Pancreas (tissue), 10 donors: Measurements from ENCODE around the gene ZSCAN16. TPM values are rescaled to one million over a fixed set of nuclear protein-coding genes. Genes with fewer than 3 reads are reported as not detected.

Source experiments
- ATAC-seq, 4 donors: fragments of 200-7000 bp; cut with Tn5 transposase; one replicate each; pipeline versions ENCODE4 v1.8.0 to v1.9.1; 2020; ENCODE audit warnings: mild to moderate bottlenecking in 4 of 4, moderate library complexity in 4 of 4
- DNase-seq, 6 donors: peaks; one replicate each; pipeline ENCODE4 v3.0.0-alpha.2; 2020
- FAIRE-seq: peaks from 2 replicates; lab custom pipeline; 2012; peaks lifted over from hg19 to GRCh38; lab: Jason Lieb, UNC
- H3K27ac ChIP-seq, 4 donors: fragments of 200-600 bp; sonication (generic); 1 replicate in 3 of 4; 2 replicates in 1 of 4; pipeline versions ENCODE4 v1.5.0 to v1.8.0; 2020
- H3K27me3 ChIP-seq, 4 donors: fragments of 200-600 bp; one replicate each; pipeline ENCODE4 v1.8.0; 2021
- H3K36me3 ChIP-seq, 3 donors: fragments of 200-600 bp; sonication (generic) in 1 of 3; one replicate each; pipeline versions ENCODE4 v1.5.0 to v1.8.0; 2020 to 2021
- H3K4me1 ChIP-seq, 3 donors: fragments of 200-600 bp; one replicate each; pipeline ENCODE4 v1.8.0; 2021
- H3K4me3 ChIP-seq, 4 donors: fragments of 200-600 bp; sonication (generic) in 2 of 4; one replicate each; pipeline versions ENCODE4 v1.5.0 to v1.8.0; 2020 to 2021
- H3K9me3 ChIP-seq, 4 donors: fragments of 200-600 bp; one replicate each; pipeline ENCODE4 v1.8.0; 2021
- WGBS, 2 donors: extraction: QIAGEN DNeasy Blood & Tissue Kit; methylation state at CpG; one replicate each; pipeline ENCODE4 v1.1.7; 2013; 5-methylcytosine and 5-hydroxymethylcytosine counted together
- intact Hi-C, 3 donors: fragments of 100-400 bp; cut with DNase I; formaldehyde crosslinking; loops; one replicate each; pipeline versions ENCODE4 v1.11.1 to v1.14.2; 2022
- polyA plus RNA-seq, 2 donors: library from polyadenylated mRNA; stranded (reverse); fragments of 200-250 nt; gene quantifications; one replicate each; pipeline ENCODE4 v1.2.3, GENCODE V29; 2013
- total RNA-seq, 6 donors: library from RNA; stranded (reverse); fragmentation: NEBNext Ultra II Directional in 4 of 6; extraction: Animal tissue kit (Norgen Biotek cat#: 25700) in 4 of 6; gene quantifications; one replicate each; pipeline versions ENCODE4 v1.2.1 to v1.2.4, GENCODE V29; 2021 to 2023
- TF ChIP-seq, protein P1 (sequence below), 4 donors: fragments of 200-600 bp; sonication (generic) in 3 of 4; IDR thresholded peaks; one replicate each; pipeline versions ENCODE4 v1.5.0 to v1.8.0; 2021; ENCODE audit warnings: antibody characterized with exemption in 4 of 4
- donor health status: healthy with polysubstance abuse.
- donor health status: DM: no; HTN: no; CAD: no; lungs with moderate emphysema.
- donor health status: DM: no; HTN: no; CAD: no.
- donor health status: control.
- donor health status: control.
- donor health status: Bipolar disorder and iron deficiency.
- donor health status: DM: yes; HTN: yes; CAD: no.
- donor health status: DM: no; HTN: no; CAD: no.
- donor health status: DM: no; HTN: no; CAD: no.
- donor health status: DM: yes; HTN: yes; CAD: no.

ZSCAN16 gene
- total and polyA plus RNA-seq, 8 donors = 1.6 to 5.0 (median 2.9) TPM

DNA sequence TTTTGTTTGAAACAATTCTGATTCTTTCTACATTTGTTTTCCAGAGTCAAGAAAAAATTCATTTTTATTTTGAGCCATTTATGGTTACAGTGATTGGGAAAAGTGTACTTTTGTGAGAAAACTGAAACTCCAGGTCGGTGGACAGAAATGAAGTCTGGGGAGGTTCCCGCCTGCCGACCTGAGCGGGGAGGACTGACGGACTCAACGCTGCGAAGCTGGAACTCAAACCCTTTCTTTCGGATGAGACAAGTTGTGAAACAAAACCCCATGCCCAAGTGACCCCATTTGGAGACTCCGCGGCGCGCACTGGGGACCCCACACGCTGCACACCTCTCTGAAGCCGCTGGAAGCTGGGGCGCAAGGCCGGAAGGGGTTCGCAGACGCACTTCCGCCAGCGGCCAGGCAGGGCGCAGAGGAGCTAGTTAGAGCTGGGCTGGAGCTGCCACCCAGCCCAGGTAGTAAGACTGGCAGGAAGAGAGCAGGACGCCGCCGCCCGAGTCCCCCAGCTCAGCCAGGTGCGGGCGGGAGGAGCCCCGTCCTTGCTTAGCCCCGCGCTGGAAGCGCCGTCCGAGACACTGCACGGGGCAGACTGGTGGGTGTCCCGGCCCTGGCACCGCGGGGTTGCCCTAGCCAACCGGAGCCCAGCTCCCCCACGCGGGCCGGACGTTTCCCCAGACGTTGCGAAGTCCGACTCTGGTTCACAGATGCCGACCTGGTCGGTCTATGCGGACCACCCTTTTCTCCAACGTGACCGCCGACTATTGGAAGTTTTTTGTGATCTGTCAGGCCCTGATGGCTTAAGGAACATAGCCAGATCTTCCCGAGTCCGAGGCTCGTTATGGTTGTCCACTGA is 19.8 kb upstream of the ZSCAN16 start:
- no peaks in the 10 kb centered on the region for H3K36me3 ChIP-seq
- FAIRE-seq (no peak), DNase-seq (peak; percentile 77 to 95 (median 84)), ATAC-seq (peak; percentile 99 to 100 (median 100))
- TF ChIP-seq, protein P1, sequence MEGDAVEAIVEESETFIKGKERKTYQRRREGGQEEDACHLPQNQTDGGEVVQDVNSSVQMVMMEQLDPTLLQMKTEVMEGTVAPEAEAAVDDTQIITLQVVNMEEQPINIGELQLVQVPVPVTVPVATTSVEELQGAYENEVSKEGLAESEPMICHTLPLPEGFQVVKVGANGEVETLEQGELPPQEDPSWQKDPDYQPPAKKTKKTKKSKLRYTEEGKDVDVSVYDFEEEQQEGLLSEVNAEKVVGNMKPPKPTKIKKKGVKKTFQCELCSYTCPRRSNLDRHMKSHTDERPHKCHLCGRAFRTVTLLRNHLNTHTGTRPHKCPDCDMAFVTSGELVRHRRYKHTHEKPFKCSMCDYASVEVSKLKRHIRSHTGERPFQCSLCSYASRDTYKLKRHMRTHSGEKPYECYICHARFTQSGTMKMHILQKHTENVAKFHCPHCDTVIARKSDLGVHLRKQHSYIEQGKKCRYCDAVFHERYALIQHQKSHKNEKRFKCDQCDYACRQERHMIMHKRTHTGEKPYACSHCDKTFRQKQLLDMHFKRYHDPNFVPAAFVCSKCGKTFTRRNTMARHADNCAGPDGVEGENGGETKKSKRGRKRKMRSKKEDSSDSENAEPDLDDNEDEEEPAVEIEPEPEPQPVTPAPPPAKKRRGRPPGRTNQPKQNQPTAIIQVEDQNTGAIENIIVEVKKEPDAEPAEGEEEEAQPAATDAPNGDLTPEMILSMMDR (IDR thresholded peaks at IDR 0.05) = peak; percentile 50 to 70 (median 56)
- H3K4me1 ChIP-seq = no peaks in the 10 kb centered on the region
- H3K27me3 ChIP-seq = no peaks in the 10 kb centered on the region
- intact Hi-C loops = no loop called here
- H3K9me3 ChIP-seq = no peaks in the 10 kb centered on the region
- peak overlapping the region; percentile 51 to 89 (median 81) for H3K27ac ChIP-seq
- H3K4me3 ChIP-seq = peak overlapping the region; percentile 50 to 73 (median 60)
- WGBS, 2 donors = 1% methylated on average over 49 to 54 of the region's 54 CpGs

DNA sequence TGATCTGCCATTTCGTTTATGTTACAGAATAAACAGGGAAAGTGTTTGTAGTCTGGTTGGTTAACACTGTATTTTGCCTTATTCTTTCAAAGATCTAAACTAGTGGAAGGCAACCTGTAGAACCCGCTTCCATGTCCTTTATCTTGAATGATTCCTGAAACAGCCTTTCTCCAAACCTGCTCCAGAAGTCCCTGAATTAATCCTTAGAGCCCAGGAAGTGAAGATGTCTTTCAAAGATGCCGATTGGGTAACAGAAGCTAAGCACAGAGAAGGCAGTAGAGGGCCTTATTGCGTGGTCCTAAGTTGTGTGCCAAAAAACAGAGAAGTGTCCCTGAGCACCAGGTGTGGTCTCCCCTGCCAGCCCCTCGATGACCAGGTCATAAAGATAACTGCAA is 19.2 kb upstream of the ZSCAN16 start:
- ATAC-seq (peak; percentile 21 to 57 (median 35)), FAIRE-seq (no peak), DNase-seq (no peak)
- Histone ChIP-seq H3K4me1 (no peaks in the 10 kb centered on the region), H3K27me3 (no peaks in the 10 kb centered on the region), H3K36me3 (no peaks in the 10 kb centered on the region), H3K4me3 (peak overlapping the region; percentile 50 to 73 (median 60)), H3K27ac (peak overlapping the region; percentile 51 to 89 (median 81)), H3K9me3 (no peaks in the 10 kb centered on the region)
- intact Hi-C loops = no loop called here
- 10 to 11% methylated on average over 5 of the region's 5 CpGs for WGBS, 2 donors
- TF ChIP-seq, protein P1 (IDR thresholded peaks at IDR 0.05) = no peak

DNA sequence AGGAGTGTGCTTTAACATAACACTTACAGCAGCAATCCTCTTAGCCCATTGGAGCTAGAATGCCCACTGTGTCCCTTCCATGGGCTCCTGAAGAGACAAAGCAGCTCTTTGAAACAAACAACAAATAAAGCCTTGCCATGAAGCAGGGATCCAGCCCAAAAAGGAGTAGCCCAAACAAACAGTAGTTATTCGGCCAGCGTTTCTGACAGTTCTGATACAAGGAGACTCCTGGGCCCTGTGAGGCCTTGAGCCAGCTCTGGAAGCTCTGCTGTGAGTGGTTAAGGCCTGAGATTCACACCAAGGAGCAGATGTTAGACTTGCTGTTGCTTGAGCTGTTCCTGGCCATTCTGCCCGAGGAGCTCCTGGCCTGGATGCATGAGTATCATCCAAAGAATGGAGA is 16.9 kb upstream of the ZSCAN16 start:
- H3K4me1 ChIP-seq = no peaks in the 10 kb centered on the region
- WGBS, 2 donors = 61 to 78% methylated on average over 3 of the region's 3 CpGs
- H3K27ac ChIP-seq = no peak overlapping the region
- H3K27me3 ChIP-seq = peaks cover 0 to 7% (median 0%) of the 10 kb centered on the region in 4 donors
- H3K4me3 ChIP-seq = no peak overlapping the region
- no peak for DNase-seq
- no peak for FAIRE-seq
- intact Hi-C loops = no loop called here
- TF ChIP-seq, protein P1 (IDR thresholded peaks at IDR 0.05) = no peak
- no peak for ATAC-seq
- no peaks in the 10 kb centered on the region for H3K36me3 ChIP-seq
- no peaks in the 10 kb centered on the region for H3K9me3 ChIP-seq

DNA sequence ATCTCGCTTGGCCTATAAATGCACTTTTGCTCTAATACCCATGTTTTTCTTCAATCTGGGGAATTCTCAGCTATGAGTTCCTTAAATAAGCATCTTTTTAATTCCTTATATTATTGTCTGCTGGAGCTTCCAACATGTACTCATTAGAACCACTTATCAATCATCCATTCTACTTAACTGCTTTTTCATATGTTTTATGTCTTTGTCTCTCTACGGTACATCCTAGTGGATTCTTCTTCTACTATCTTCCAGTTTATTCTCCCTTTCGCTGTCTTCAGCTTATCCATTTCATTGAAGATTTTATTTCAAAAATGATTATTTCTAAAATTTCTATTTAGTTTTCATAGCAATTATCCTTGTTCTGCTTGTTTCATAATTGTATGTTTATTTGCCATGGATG is 12.4 kb upstream of the ZSCAN16 start:
- Histone ChIP-seq H3K27me3 (peaks cover 0 to 7% (median 0%) of the 10 kb centered on the region in 4 donors), H3K9me3 (no peaks in the 10 kb centered on the region), H3K4me3 (no peak overlapping the region), H3K36me3 (peaks cover 0 to 4% (median 0%) of the 10 kb centered on the region in 3 donors), H3K27ac (no peak overlapping the region), H3K4me1 (no peaks in the 10 kb centered on the region)
- FAIRE-seq (no peak), DNase-seq (no peak), ATAC-seq (no peak)
- WGBS, 2 donors = 78 to 93% methylated on average over 3 of the region's 3 CpGs
- intact Hi-C loops = no loop called here
- TF ChIP-seq, protein P1 (IDR thresholded peaks at IDR 0.05) = no peak

DNA sequence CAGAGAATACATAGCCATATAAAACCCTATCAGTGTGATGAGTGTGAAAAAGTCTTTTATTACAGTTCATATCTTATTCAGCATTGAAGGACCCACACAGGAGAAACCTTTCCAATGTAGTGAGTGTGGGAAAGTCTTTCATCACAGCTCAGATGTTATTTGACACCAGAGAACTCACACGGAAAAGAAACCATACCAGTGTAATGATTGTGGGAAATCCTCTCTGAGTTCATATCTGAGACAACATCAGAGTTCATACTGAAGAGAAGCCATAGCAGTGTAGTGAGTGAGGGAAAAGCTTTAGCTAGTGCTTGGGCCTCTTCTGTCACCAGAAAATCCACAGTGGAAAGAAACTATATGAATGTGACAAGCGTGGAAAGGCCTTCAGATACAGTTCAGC is 8.6 kb upstream of the ZSCAN16 start:
- H3K36me3 ChIP-seq = peaks cover 0 to 4% (median 0%) of the 10 kb centered on the region in 3 donors
- DNase-seq (no peak), ATAC-seq (no peak), FAIRE-seq (no peak)
- no peaks in the 10 kb centered on the region for H3K9me3 ChIP-seq
- no peaks in the 10 kb centered on the region for H3K4me1 ChIP-seq
- TF ChIP-seq, protein P1 (IDR thresholded peaks at IDR 0.05) = no peak
- WGBS, 2 donors = 70 to 76% methylated on average over 2 of the region's 2 CpGs
- H3K27ac ChIP-seq = no peak overlapping the region
- H3K4me3 ChIP-seq = no peak overlapping the region
- intact Hi-C loops = no loop called here
- peaks cover 0 to 7% (median 0%) of the 10 kb centered on the region in 4 donors for H3K27me3 ChIP-seq
